HG03045 (cell line): ENCODE measurements around the gene REPIN1.

Source experiments
- ATAC-seq: cut with Tn5 transposase; IDR thresholded peaks from one replicate; pipeline ENCODE4 v1.9.1; 2021; ENCODE audit warnings: mild to moderate bottlenecking, moderate library complexity; ENCODE audit not compliant: unreplicated experiment

Gene REPIN1

GRCh38 chr7:150368096-150368883 lies at the start of gene REPIN1:
REPIN1 (plus strand) TSS chr7:150368822; CDS start chr7:150369712, 890 bp downstream.
- ATAC-seq, result peak; percentile 51

GRCh38 chr7:150321788-150322113 lies 46.9 kb upstream of the REPIN1 start:
- ATAC-seq, result no peak

- no peak for ATAC-seq
These were observed 46.3 kb upstream of the REPIN1 start for GRCh38 chr7:150322114-150322832.

- peak; percentile 62 for ATAC-seq
These were observed 45.6 kb upstream of the REPIN1 start, which contains the start of the genes ACTR3C and LRRC61 for GRCh38 chr7:150322833-150323681. ACTR3C (minus strand) TSS chr7:150323545; CDS start chr7:150295296, 28,249 bp downstream. LRRC61 (plus strand) TSS chr7:150323355; CDS start chr7:150336862, 13,507 bp downstream.

- peak; percentile 29 for ATAC-seq
These were observed 44.8 kb upstream of the REPIN1 start for GRCh38 chr7:150323682-150324372.

GRCh38 chr7:150324373-150324961 lies 44.2 kb upstream of the REPIN1 start:
- no peak for ATAC-seq

- no peak for ATAC-seq
These were observed 43.5 kb upstream of the REPIN1 start for GRCh38 chr7:150325110-150325611.

- ATAC-seq, result no peak
These were observed 42.7 kb upstream of the REPIN1 start for GRCh38 chr7:150325901-150326300.

GRCh38 chr7:150326657-150327268 lies 41.9 kb upstream of the REPIN1 start:
- ATAC-seq, result no peak

- no peak for ATAC-seq
These were observed 41.3 kb upstream of the REPIN1 start for GRCh38 chr7:150327308-150327707.

GRCh38 chr7:150329331-150330120 lies 39.1 kb upstream of the REPIN1 start:
- ATAC-seq, result no peak

- no peak for ATAC-seq
These were observed 38.3 kb upstream of the REPIN1 start for GRCh38 chr7:150330211-150330885.

GRCh38 chr7:150332852-150333635 lies 35.6 kb upstream of the REPIN1 start:
- ATAC-seq, result no peak

- ATAC-seq, result no peak
These were observed 35.0 kb upstream of the REPIN1 start for GRCh38 chr7:150333659-150334058.

- ATAC-seq, result no peak
These were observed 34.5 kb upstream of the REPIN1 start for GRCh38 chr7:150334108-150334507.

- no peak for ATAC-seq
These were observed 33.4 kb upstream of the REPIN1 start for GRCh38 chr7:150335108-150335773.

GRCh38 chr7:150335774-150336112 lies 32.9 kb upstream of the REPIN1 start:
- no peak for ATAC-seq
